ENCODE results near the gene ATP12A. TPM values are rescaled to one million over a fixed set of nuclear protein-coding genes. Genes with fewer than 3 reads are reported as not detected.

ATP12A gene
- total and polyA plus RNA-seq, 2 of the 8 experiments (the other 6 are each of a cell fraction or from before 2014, with no cell fraction given), result 0.80 to 1.3 TPM

DNA sequence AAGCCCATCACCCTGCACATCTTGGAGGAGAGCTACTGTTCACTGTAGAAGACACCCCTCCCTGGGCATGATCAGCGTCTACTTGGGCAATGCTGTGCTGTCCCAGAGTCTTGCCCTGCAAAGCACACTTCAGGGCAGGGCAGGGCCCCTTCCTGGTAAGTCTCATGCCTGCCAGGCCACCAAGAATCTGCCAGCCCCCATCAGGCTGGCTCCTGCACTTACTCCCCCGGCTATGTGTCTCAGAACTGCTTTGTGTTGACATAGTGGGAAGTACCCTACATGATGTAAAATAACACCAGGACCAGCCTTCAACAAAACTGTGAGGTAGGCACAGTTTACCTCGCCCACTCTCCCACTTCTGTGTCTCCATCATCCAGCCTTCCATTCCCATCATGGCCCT lies 27.8 kb upstream of the ATP12A start:
- Histone ChIP-seq H3K14ac (ENCODE audit: insufficient read length) (no peak overlapping the region), H3K79me2 (ENCODE audit: control insufficient read depth in 1 of 2, insufficient read depth in 2 of 2, low read length in 2 of 2) (no peaks in the 10 kb centered on the region), H3K36me3 (ENCODE audit: control insufficient read depth in 2 of 4, insufficient read depth in 4 of 4, low read length in 3 of 4) (no peaks in the 10 kb centered on the region), H3K27me3 (replicated peaks in 1 of 4; ENCODE audit: control insufficient read depth in 3 of 4, extremely low read depth in 1 of 4, insufficient read depth in 3 of 4, low read length in 3 of 4) (no peaks in the 10 kb centered on the region), H4K5ac (ENCODE audit: insufficient read length, low read depth, low read length) (no peak overlapping the region), H2AFZ (ENCODE audit: low read length) (no peak overlapping the region), H4K91ac (replicated peaks; ENCODE audit: insufficient read length, low read length) (no peak overlapping the region), H3K56ac (replicated peaks; ENCODE audit: insufficient read length, low read depth, low read length) (no peak overlapping the region), H3K4me2 (ENCODE audit: insufficient read depth in 1 of 2, low read depth in 2 of 2, low read length in 2 of 2) (no peak overlapping the region), H3K79me1 (ENCODE audit: low read depth, low read length) (no peaks in the 10 kb centered on the region), H3K23ac (ENCODE audit: insufficient read length) (no peak overlapping the region), H3K27ac (ENCODE audit: low read depth, low read length) (no peak overlapping the region), H4K8ac (ENCODE audit: extremely low read depth, insufficient read depth, low read length) (no peak overlapping the region), H2AK5ac (ENCODE audit: low read depth, low read length) (no peak overlapping the region), H3K4me3 (ENCODE audit: extremely low read depth in 1 of 4, insufficient read depth in 2 of 4, low read depth in 3 of 4, low read length in 4 of 4) (no peak overlapping the region), H3K23me2 (ENCODE audit: low read depth, low read length) (no peaks in the 10 kb centered on the region), H3K4me1 (replicated peaks in 1 of 4; ENCODE audit: control insufficient read depth in 3 of 4, insufficient read depth in 4 of 4, low read length in 3 of 4) (peaks cover 0 to 4% (median 3%) of the 10 kb centered on the region in 4 experiments; a peak in 3 of 7 replicates), H4K20me1 (replicated peaks in 1 of 2; ENCODE audit: control insufficient read depth in 1 of 2, insufficient read depth in 2 of 2, low read length in 2 of 2) (no peaks in the 10 kb centered on the region), H2BK12ac (ENCODE audit: low read depth, low read length) (no peak overlapping the region), H3K9ac (replicated peaks in 1 of 4; ENCODE audit: extremely low read depth in 1 of 4, low read depth in 3 of 4, low read length in 3 of 4) (no peak overlapping the region), H3K9me3 (ENCODE audit: insufficient read depth in 2 of 2, low read depth in 1 of 2, low read length in 1 of 2) (no peaks in the 10 kb centered on the region), H2BK120ac (replicated peaks; ENCODE audit: low read depth, low read length) (no peak overlapping the region), H3K18ac (ENCODE audit: extremely low read depth, low read length) (no peak overlapping the region), H2BK15ac (ENCODE audit: low read length) (no peak overlapping the region), H2BK5ac (ENCODE audit: low read depth, low read length) (no peak overlapping the region), H3K4ac (replicated peaks; ENCODE audit: insufficient read length, low read depth, low read length) (no peak overlapping the region), H2BK20ac (ENCODE audit: low read length) (no peak overlapping the region)
- ChIA-PET CTCF (ENCODE audit: partially characterized antibody) (interaction anchor here (1.1 kb wide), 1 partner anchor 23 kb away, joined by 4 read pairs; no protein-coding TSS in a partner anchor), POLR2A (ENCODE audit: partially characterized antibody) (no interaction called here)
- TF ChIP-seq BCL11A (IDR thresholded peaks at IDR 0.05; ENCODE audit: low read depth in 2 of 2, low read length in 2 of 2), result no peak
- TF ChIP-seq POLR2AphosphoS5 (IDR thresholded peaks at IDR 0.05; ENCODE audit: low read depth, low read length), result no peak
- no peak for TF ChIP-seq BRCA1 (IDR thresholded peaks at IDR 0.05; ENCODE audit: low read depth, low read length)
- no peak for TF ChIP-seq RNF2 (IDR thresholded peaks at IDR 0.05; ENCODE audit: borderline replicate concordance, low read depth, low read length, missing control alignments, poor library complexity, severe bottlenecking)
- TF ChIP-seq, protein P1, sequence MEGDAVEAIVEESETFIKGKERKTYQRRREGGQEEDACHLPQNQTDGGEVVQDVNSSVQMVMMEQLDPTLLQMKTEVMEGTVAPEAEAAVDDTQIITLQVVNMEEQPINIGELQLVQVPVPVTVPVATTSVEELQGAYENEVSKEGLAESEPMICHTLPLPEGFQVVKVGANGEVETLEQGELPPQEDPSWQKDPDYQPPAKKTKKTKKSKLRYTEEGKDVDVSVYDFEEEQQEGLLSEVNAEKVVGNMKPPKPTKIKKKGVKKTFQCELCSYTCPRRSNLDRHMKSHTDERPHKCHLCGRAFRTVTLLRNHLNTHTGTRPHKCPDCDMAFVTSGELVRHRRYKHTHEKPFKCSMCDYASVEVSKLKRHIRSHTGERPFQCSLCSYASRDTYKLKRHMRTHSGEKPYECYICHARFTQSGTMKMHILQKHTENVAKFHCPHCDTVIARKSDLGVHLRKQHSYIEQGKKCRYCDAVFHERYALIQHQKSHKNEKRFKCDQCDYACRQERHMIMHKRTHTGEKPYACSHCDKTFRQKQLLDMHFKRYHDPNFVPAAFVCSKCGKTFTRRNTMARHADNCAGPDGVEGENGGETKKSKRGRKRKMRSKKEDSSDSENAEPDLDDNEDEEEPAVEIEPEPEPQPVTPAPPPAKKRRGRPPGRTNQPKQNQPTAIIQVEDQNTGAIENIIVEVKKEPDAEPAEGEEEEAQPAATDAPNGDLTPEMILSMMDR (IDR thresholded peaks at IDR 0.05; ENCODE audit: control extremely low read depth in 1 of 3, insufficient read depth in 1 of 3, low read depth in 1 of 3, low read length in 3 of 3), result no peak
- no peak for TF ChIP-seq SP1 (IDR thresholded peaks at IDR 0.05; ENCODE audit: low read depth, low read length)
- no peak for TF ChIP-seq YY1 (IDR thresholded peaks at IDR 0.05; ENCODE audit: low read depth, low read length)
- no peak for TF ChIP-seq EZH2 (IDR thresholded peaks at IDR 0.05; ENCODE audit: low read depth, low read length, severe bottlenecking)
- TF ChIP-seq TBP (IDR thresholded peaks at IDR 0.05; ENCODE audit: low read depth, low read length), result no peak
- DNase-seq (ENCODE audit: low read depth in 1 of 2, low spot score in 2 of 2), result no peak
- WGBS, 2 experiments (ENCODE audit: extremely low coverage in 1 of 2, insufficient coverage in 1 of 2, insufficient read length in 1 of 2, insufficient replicate concordance in 2 of 2, low coverage in 1 of 2, low lambda C conversion rate in 2 of 2, missing lambda C conversion rate in 1 of 2), result 84% methylated on average over 3 of the region's 3 CpGs; no CpG with 5 or more reads in 1 of the 2 experiments
- FAIRE-seq, result no peak

Measured in H1 (cell line).